K562 (cell line): ENCODE measurements around the gene PRKAR2B. TPM values are rescaled to one million over a fixed set of nuclear protein-coding genes. Genes with fewer than 3 reads are reported as not detected.

Experiments used
- ATF7 ChIP-seq: fragments of 450-650 bp; IDR thresholded peaks from 2 replicates; pipeline ENCODE4 v1.7.1; 2014; ENCODE audit warnings: mild to moderate bottlenecking, moderate library complexity
- CHD7 ChIP-seq: fragments of 200-600 bp; sonication (generic); IDR thresholded peaks from one replicate; pipeline ENCODE4 v1.6.1; 2012; ENCODE audit warnings: mild to moderate bottlenecking, low read depth, low read length, inconsistent platforms
- FOS ChIP-seq: IDR thresholded peaks from 3 replicates; pipeline ENCODE4 v1.6.1; 2011; ENCODE audit not compliant: insufficient read length; ENCODE audit errors: extremely low read depth
- HDAC1 ChIP-seq, 2 experiments: fragments of 450-650 bp; IDR thresholded peaks; 2 replicates each; pipeline ENCODE4 v1.6.1; 2016 to 2017; ENCODE audit warnings: inconsistent platforms in 1 of 2, mild to moderate bottlenecking in 1 of 2, moderate library complexity in 1 of 2
- HOXB6 ChIP-seq: fragments of 250-450 bp; sonication (Bioruptor Pico); IDR thresholded peaks from 2 replicates; pipeline ENCODE4 v1.5.1; 2022; ENCODE audit warnings: mild to moderate bottlenecking, borderline replicate concordance
- NFE2 ChIP-seq: IDR thresholded peaks from 2 replicates; pipeline ENCODE4 v1.6.1; 2014; ENCODE audit warnings: antibody characterized with exemption, low read depth
- RFX5 ChIP-seq: IDR thresholded peaks from 2 replicates; pipeline ENCODE4 v1.6.1; 2011; ENCODE audit warnings: low read depth, mild to moderate bottlenecking, improper control_type of control experiment, low read length
- VEZF1 ChIP-seq: fragments of 200-800 bp; sonication (Bioruptor generic); IDR thresholded peaks from 2 replicates; pipeline ENCODE4 v1.6.1; 2017; ENCODE audit warnings: missing genetic modification characterization, missing compliant biosample characterization
- ZNF311 ChIP-seq: fragments of 250-450 bp; sonication (Bioruptor Pico); IDR thresholded peaks from 2 replicates; pipeline ENCODE4 v1.4.0; 2020; ENCODE audit warnings: mild to moderate bottlenecking, moderate library complexity
- ZNF592 ChIP-seq: fragments of 450-650 bp; IDR thresholded peaks from 2 replicates; pipeline ENCODE4 v1.6.1; 2017; ENCODE audit warnings: antibody characterized with exemption, mild to moderate bottlenecking
- polyA plus RNA-seq, 8 experiments: library from polyadenylated mRNA; depleted of rRNA in 4 of 8; stranded (reverse) in 5 of 8; unstranded in 3 of 8; fragments of >200 nt; fragmentation: Nextera tagmentation in 2 of 8; fragmentation: Illumina TruSeq in 1 of 8; extraction: Ambion mirVana in 2 of 8; extraction: Trizol in 1 of 8; gene quantifications; 2 replicates each; pipeline versions ENCODE4 v1.2.1 to v1.2.3, GENCODE V29; 2011 to 2014; ENCODE audit warnings: inconsistent platforms in 1 of 8, missing spikeins in 1 of 8
- total RNA-seq, 7 experiments: library from RNA; depleted of rRNA in 6 of 7; stranded (reverse); fragments of >200 nt in 6 of 7; fragmentation: Illumina TruSeq in 2 of 7; extraction: Trizol in 2 of 7; gene quantifications; 2 replicates each; pipeline versions ENCODE4 v1.2.1 to v1.2.3, GENCODE V29; 2011 to 2021; ENCODE audit warnings: low replicate concordance in 1 of 7

Gene PRKAR2B
- total and polyA plus RNA-seq, 9 of the 15 experiments (the other 6 are each of a cell fraction or from before 2014, with no cell fraction given): 59.0 to 173 (median 129) TPM

- TF ChIP-seq CHD7 (no peak), ATF7 (peak; percentile 62), HDAC1 (IDR thresholded peaks at IDR 0.05) (peak in 1 of 2 experiments; percentile 85; a peak in 3 of 4 replicates), RFX5 (0 out of 2 replicates have a peak, but pooled peaks have one; percentile 28), VEZF1 (peak; percentile 25; the same call in 1 of the 2 replicates), ZNF592 (peak; percentile 84), FOS (no peak), HOXB6 (CRISPR knock-in tag) (0 out of 2 replicates have a peak, but pooled peaks have one; percentile 35), ZNF311 (CRISPR knock-in tag) (0 out of 2 replicates have a peak, but pooled peaks have one; percentile 34), NFE2 (peak; percentile 100)
Measured at GRCh38 chr7:107025449-107026103, 18.9 kb upstream of the PRKAR2B start (continued).
